ENCODE data around the gene DDC.

- TF ChIP-seq ZNF8 (CRISPR knock-in tag; IDR thresholded peaks at IDR 0.05) (no peak), CSRNP3 (CRISPR knock-in tag; IDR thresholded peaks at IDR 0.05) (no peak), ZFP30 (CRISPR knock-in tag; IDR thresholded peaks at IDR 0.05) (no peak), ZNF565 (CRISPR knock-in tag; conservative IDR thresholded peaks at IDR 0.05; ENCODE audit: low read depth) (no peak), SNAI2 (CRISPR knock-in tag; IDR thresholded peaks at IDR 0.05) (no peak), CREB5 (CRISPR knock-in tag; IDR thresholded peaks at IDR 0.05; ENCODE audit: low read depth) (no peak), TOX (CRISPR knock-in tag; IDR thresholded peaks at IDR 0.05; ENCODE audit: borderline replicate concordance) (no peak), ZFP3 (CRISPR knock-in tag; IDR thresholded peaks at IDR 0.05) (no peak), TCF4 (CRISPR knock-in tag; IDR thresholded peaks at IDR 0.05; ENCODE audit: borderline replicate concordance) (no peak), CSDC2 (CRISPR knock-in tag; IDR thresholded peaks at IDR 0.05) (no peak), OSR1 (CRISPR knock-in tag; IDR thresholded peaks at IDR 0.05) (no peak), BACH2 (CRISPR knock-in tag; IDR thresholded peaks at IDR 0.05; ENCODE audit: borderline replicate concordance) (no peak), ISL1 (CRISPR knock-in tag; IDR thresholded peaks at IDR 0.05) (no peak)
Observed at GRCh38 chr7:50528266-50529092, 36.7 kb downstream of the DDC start.
